ENCODE measurements around the gene RTN4RL2.
A peak's percentile ranks its signal among the peaks of the same experiment; 100 is the strongest.

Gene RTN4RL2

DNA sequence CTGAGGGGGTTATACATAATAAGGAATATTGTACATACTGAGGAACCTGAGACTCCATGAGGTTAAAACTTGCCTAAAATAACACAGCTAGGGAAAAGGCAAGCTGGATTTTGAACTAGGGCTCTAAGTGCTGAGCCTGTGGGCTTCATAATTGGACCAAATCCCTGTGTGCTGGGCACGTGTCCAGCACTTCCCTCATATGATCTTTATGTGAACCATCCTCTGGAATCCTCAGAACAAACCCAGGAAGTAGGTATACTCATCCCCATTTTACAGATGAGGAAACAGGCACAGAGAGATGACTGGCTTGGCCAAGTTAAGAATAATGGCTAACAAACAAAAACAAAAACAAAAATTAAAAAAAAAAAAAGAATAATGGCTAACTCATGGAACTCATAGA lies 14.9 kb downstream of the RTN4RL2 start:
- in situ Hi-C loops (cut with MboI; ENCODE audit: low sequenced_read_pairs) = no loop called here

DNA sequence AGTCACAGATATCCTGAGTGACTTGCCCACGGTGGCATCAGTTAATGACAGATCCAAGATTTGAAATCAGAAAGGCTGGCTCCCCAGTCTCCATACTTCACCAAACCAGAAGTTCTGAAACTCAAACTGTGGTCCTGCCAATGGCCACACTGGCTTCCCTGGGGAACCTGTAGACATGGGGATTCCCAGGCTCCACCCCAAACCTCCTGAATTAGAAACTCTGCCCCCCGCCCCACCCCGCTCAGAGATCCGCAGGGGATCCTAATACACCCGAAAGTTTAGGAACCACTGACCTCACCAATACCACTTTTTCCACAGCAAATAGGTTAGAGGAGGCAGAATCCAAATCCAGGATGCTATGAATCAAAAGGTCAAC lies 15.3 kb downstream of the RTN4RL2 start:
- Histone ChIP-seq H3K27me3 (ENCODE audit: low read depth) (no peaks in the 10 kb centered on the region), H3K4me3 (no peak overlapping the region), H3K36me3 (replicated peaks) (peaks cover 17% of the 10 kb centered on the region), H3K4me1 (no peaks in the 10 kb centered on the region), H3K9me3 (no peaks in the 10 kb centered on the region)
- DNase-seq (ENCODE audit: low spot score in 2 of 2) = no peak
- in situ Hi-C loops (cut with MboI; ENCODE audit: low sequenced_read_pairs) = no loop called here

More for the DNA sequence above, 14.9 kb downstream of the RTN4RL2 start:
- Histone ChIP-seq H3K36me3 (replicated peaks) (peaks cover 17% of the 10 kb centered on the region), H3K4me3 (no peak overlapping the region), H3K4me1 (no peaks in the 10 kb centered on the region), H3K27me3 (ENCODE audit: low read depth) (no peaks in the 10 kb centered on the region), H3K9me3 (no peaks in the 10 kb centered on the region)
- no peak for DNase-seq (ENCODE audit: low spot score in 2 of 2)

GRCh38 chr11:57476047-57476756 lies 15.9 kb downstream of the RTN4RL2 start:
- in situ Hi-C loops (cut with MboI; ENCODE audit: low sequenced_read_pairs) = no loop called here
- H3K9me3 ChIP-seq = no peaks in the 10 kb centered on the region
- no peak overlapping the region for H3K4me3 ChIP-seq
- peaks cover 17% of the 10 kb centered on the region for H3K36me3 ChIP-seq (replicated peaks)
- no peak for DNase-seq (ENCODE audit: low spot score in 2 of 2)
- no peaks in the 10 kb centered on the region for H3K4me1 ChIP-seq
- no peaks in the 10 kb centered on the region for H3K27me3 ChIP-seq (ENCODE audit: low read depth)

- DNase-seq (ENCODE audit: low spot score in 2 of 2) = no peak
- H3K9me3 ChIP-seq = no peaks in the 10 kb centered on the region
- H3K36me3 ChIP-seq (replicated peaks) = peaks cover 17% of the 10 kb centered on the region
- no peaks in the 10 kb centered on the region for H3K27me3 ChIP-seq (ENCODE audit: low read depth)
- H3K4me3 ChIP-seq = no peak overlapping the region
- in situ Hi-C loops (cut with MboI; ENCODE audit: low sequenced_read_pairs) = no loop called here
- H3K4me1 ChIP-seq = no peaks in the 10 kb centered on the region
These were observed 16.6 kb downstream of the RTN4RL2 start for GRCh38 chr11:57476757-57477506.

- Histone ChIP-seq H3K36me3 (replicated peaks) (peaks cover 11% of the 10 kb centered on the region), H3K9me3 (no peaks in the 10 kb centered on the region), H3K27me3 (ENCODE audit: low read depth) (no peaks in the 10 kb centered on the region), H3K4me3 (no peak overlapping the region), H3K4me1 (no peaks in the 10 kb centered on the region)
- no peak for DNase-seq (ENCODE audit: low spot score in 2 of 2)
- in situ Hi-C loops (cut with MboI; ENCODE audit: low sequenced_read_pairs) = no loop called here
These were observed 17.3 kb downstream of the RTN4RL2 start for GRCh38 chr11:57477507-57478189.

GRCh38 chr11:57479021-57479663 lies 18.8 kb downstream of the RTN4RL2 start:
- Histone ChIP-seq H3K4me1 (no peaks in the 10 kb centered on the region), H3K4me3 (no peak overlapping the region), H3K9me3 (no peaks in the 10 kb centered on the region), H3K27me3 (ENCODE audit: low read depth) (no peaks in the 10 kb centered on the region), H3K36me3 (replicated peaks) (peaks cover 9% of the 10 kb centered on the region; the same call in 1 of the 2 replicates)
- DNase-seq (ENCODE audit: low spot score in 2 of 2) = no peak
- in situ Hi-C loops (cut with MboI; ENCODE audit: low sequenced_read_pairs) = no loop called here

GRCh38 chr11:57479911-57480310 lies 19.6 kb downstream of the RTN4RL2 start:
- no peak overlapping the region for H3K4me3 ChIP-seq
- H3K4me1 ChIP-seq = no peaks in the 10 kb centered on the region
- no peaks in the 10 kb centered on the region for H3K9me3 ChIP-seq
- no peak for DNase-seq (ENCODE audit: low spot score in 2 of 2)
- H3K36me3 ChIP-seq (replicated peaks) = peaks cover 12% of the 10 kb centered on the region
- in situ Hi-C loops (cut with MboI; ENCODE audit: low sequenced_read_pairs) = no loop called here
- no peaks in the 10 kb centered on the region for H3K27me3 ChIP-seq (ENCODE audit: low read depth)

DNA sequence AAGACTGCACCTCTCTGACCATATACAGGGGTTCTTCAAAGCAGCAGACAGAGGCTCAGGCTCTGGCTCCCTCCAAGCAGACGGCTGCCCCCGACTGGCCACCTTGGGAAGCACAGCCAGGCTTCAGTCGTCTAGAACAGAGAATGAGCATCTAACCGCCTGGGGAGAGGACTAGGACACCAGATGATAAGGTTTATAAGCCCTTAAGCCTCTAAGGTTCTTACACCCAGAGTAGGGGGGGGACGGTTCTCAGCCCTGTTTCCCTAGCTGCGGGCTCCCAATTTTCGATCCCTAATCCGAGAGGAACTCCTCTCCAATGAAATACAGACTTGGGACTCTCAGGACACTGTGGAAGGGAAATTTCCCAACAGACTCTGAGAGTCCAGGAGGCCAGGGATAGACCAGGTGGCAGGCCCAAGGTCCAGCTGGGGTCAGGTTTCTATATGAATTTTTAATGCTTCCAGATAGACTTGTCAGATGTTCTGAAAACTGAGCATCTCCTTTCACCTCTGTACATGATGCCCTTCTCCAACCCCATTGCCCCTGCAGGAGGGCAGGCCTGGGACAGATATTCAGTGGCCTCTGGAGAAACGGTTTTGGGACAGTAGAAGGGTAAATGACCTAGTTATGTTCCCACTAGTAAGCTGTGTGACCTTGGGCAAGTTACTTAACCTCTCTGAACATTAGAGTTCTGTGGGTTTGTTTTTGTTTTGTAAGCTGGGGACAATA lies 20.2 kb downstream of the RTN4RL2 start:
- H3K4me3 ChIP-seq = no peak overlapping the region
- DNase-seq (ENCODE audit: low spot score in 2 of 2) = peak; percentile 48 to 84
- H3K4me1 ChIP-seq = no peaks in the 10 kb centered on the region
- peaks cover 19% of the 10 kb centered on the region for H3K36me3 ChIP-seq (replicated peaks)
- no peaks in the 10 kb centered on the region for H3K9me3 ChIP-seq
- H3K27me3 ChIP-seq (ENCODE audit: low read depth) = no peaks in the 10 kb centered on the region
- in situ Hi-C loops (cut with MboI; ENCODE audit: low sequenced_read_pairs) = no loop called here

- Histone ChIP-seq H3K4me1 (no peaks in the 10 kb centered on the region), H3K9me3 (no peaks in the 10 kb centered on the region), H3K27me3 (ENCODE audit: low read depth) (no peaks in the 10 kb centered on the region), H3K4me3 (no peak overlapping the region), H3K36me3 (replicated peaks) (peaks cover 25% of the 10 kb centered on the region)
- DNase-seq (ENCODE audit: low spot score in 2 of 2) = no peak
- in situ Hi-C loops (cut with MboI; ENCODE audit: low sequenced_read_pairs) = no loop called here
These were observed 21.0 kb downstream of the RTN4RL2 start for GRCh38 chr11:57481315-57481714.

GRCh38 chr11:57481915-57482781 lies 21.8 kb downstream of the RTN4RL2 start:
- no peaks in the 10 kb centered on the region for H3K9me3 ChIP-seq
- peaks cover 25% of the 10 kb centered on the region for H3K36me3 ChIP-seq (replicated peaks)
- no peak overlapping the region for H3K4me3 ChIP-seq
- no peaks in the 10 kb centered on the region for H3K4me1 ChIP-seq
- H3K27me3 ChIP-seq (ENCODE audit: low read depth) = no peaks in the 10 kb centered on the region
- DNase-seq (ENCODE audit: low spot score in 2 of 2) = no peak
- in situ Hi-C loops (cut with MboI; ENCODE audit: low sequenced_read_pairs) = no loop called here

DNA sequence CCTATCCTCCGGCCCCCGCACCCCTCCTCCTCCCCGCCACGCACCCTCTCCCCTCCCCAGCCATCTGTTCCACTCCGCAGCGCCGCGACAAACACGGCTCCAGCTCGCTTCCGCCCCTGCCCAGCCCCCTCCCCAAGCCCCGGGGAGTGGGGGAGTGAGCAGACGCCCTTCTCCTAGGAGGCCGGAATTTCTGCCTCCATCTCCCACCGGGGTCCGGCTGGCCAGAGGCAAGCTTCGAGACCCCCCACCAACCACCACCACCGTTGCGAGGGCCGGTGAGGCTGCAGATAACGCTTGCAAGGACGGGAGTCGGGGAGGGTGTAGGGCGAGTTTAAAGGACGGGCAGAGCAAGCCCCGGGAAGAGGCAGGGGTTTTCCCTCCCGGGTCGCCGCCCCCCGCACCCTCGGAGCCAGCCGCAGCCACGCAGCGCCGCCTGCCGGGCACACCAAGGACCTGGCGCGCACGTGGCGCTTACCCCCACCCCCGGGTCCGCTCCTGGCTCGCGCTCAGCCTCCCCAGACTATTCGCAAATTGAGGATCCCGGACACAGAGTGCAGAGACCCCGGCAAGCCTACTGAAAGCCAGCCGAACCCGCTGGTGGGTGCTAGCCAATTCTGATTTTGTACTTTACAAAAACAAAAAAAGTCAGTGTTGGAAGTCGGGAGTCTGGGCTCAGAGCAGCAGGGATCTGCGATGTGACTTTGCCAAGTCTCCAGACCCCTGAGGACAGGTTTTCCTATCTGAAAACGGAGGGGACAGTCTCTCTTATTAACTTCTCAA lies 22.6 kb downstream of the RTN4RL2 start:
- Histone ChIP-seq H3K9me3 (no peaks in the 10 kb centered on the region), H3K4me1 (no peaks in the 10 kb centered on the region), H3K27me3 (ENCODE audit: low read depth) (no peaks in the 10 kb centered on the region), H3K4me3 (no peak overlapping the region), H3K36me3 (replicated peaks) (peaks cover 31% of the 10 kb centered on the region)
- in situ Hi-C loops (cut with MboI; ENCODE audit: low sequenced_read_pairs) = no loop called here
- DNase-seq (ENCODE audit: low spot score in 2 of 2) = no peak

DNA sequence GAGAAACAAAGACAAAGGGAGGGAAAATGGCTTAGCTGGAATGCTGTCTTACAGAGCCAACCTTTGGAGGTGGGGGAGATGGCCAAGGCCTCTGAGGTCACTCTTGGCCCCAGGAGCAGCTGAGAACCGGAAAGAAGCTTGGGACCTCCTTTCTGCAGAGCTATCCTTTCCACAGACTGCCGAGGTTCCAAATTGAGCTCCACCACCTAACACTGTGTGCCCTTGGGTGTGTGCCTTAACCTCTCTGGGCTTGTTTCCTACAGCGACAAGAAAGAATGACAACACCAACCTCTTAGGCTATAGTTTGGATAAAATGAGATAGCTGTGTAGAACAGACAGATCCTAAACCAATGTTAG lies 23.2 kb downstream of the RTN4RL2 start:
- Histone ChIP-seq H3K4me3 (no peak overlapping the region), H3K27me3 (ENCODE audit: low read depth) (no peaks in the 10 kb centered on the region), H3K4me1 (no peaks in the 10 kb centered on the region), H3K36me3 (replicated peaks) (peaks cover 36% of the 10 kb centered on the region), H3K9me3 (no peaks in the 10 kb centered on the region)
- no peak for DNase-seq (ENCODE audit: low spot score in 2 of 2)
- in situ Hi-C loops (cut with MboI; ENCODE audit: low sequenced_read_pairs) = no loop called here
